Loucy (cell line): Measurements from ENCODE around the gene LYZL6.

Experiments used
- H2AFZ ChIP-seq: fragments of 200-600 bp; sonication (generic); 2 replicates; pipeline ENCODE4 v1.6.0; 2016; ENCODE audit warnings: antibody characterized with exemption, mild to moderate bottlenecking, low read length, moderate library complexity
- H3F3A ChIP-seq: fragments of 200-600 bp; 2 replicates; pipeline ENCODE4 v1.6.0; 2016; ENCODE audit warnings: antibody characterized with exemption, low read depth, mild to moderate bottlenecking
- H3K27me3 ChIP-seq: fragments of 200-600 bp; sonication (generic); 2 replicates; pipeline ENCODE4 v1.6.1; 2014; ENCODE audit warnings: low read length, mild to moderate bottlenecking; ENCODE audit not compliant: insufficient read depth, poor library complexity, severe bottlenecking
- H3K36me3 ChIP-seq: fragments of 200-600 bp; sonication (generic); 2 replicates; pipeline ENCODE4 v1.6.1; 2016; ENCODE audit warnings: low read length; ENCODE audit not compliant: insufficient read depth
- H3K4me1 ChIP-seq: fragments of 200-600 bp; sonication (generic); 2 replicates; pipeline ENCODE4 v1.5.1; 2014; ENCODE audit warnings: low read length, mild to moderate bottlenecking; ENCODE audit not compliant: insufficient read depth, poor library complexity, severe bottlenecking
- H3K4me2 ChIP-seq: fragments of 200-600 bp; sonication (generic); 2 replicates; pipeline ENCODE4 v1.6.0; 2014; ENCODE audit warnings: antibody characterized with exemption, low read length, low read depth, mild to moderate bottlenecking; ENCODE audit not compliant: poor library complexity, severe bottlenecking
- H3K4me3 ChIP-seq: fragments of 200-600 bp; sonication (generic); 2 replicates; pipeline ENCODE4 v1.5.1; 2014; ENCODE audit warnings: low read length, mild to moderate bottlenecking, mixed read lengths; ENCODE audit not compliant: poor library complexity, severe bottlenecking
- H3K79me2 ChIP-seq: fragments of 200-600 bp; sonication (generic); 2 replicates; pipeline ENCODE4 v1.6.1; 2014; ENCODE audit warnings: low read length; ENCODE audit not compliant: insufficient read depth
- H3K9ac ChIP-seq: fragments of 200-600 bp; sonication (generic); 2 replicates; pipeline ENCODE4 v1.6.0; 2014; ENCODE audit warnings: mild to moderate bottlenecking, low read depth, low read length, moderate library complexity; ENCODE audit not compliant: poor library complexity, severe bottlenecking
- H3K9me2 ChIP-seq: fragments of 200-600 bp; sonication (generic); replicated peaks from 2 replicates; pipeline ENCODE4 v1.6.1; 2016; ENCODE audit warnings: low read depth, low read length, mixed read lengths
- H3K9me3 ChIP-seq: fragments of 200-600 bp; sonication (generic); 2 replicates; pipeline ENCODE4 v1.6.1; 2014; ENCODE audit warnings: mild to moderate bottlenecking, antibody characterized with exemption, low read length, low read depth; ENCODE audit not compliant: insufficient read depth
- H4K20me1 ChIP-seq: fragments of 200-600 bp; sonication (generic); 2 replicates; pipeline ENCODE4 v1.6.0; 2014; ENCODE audit warnings: antibody characterized with exemption, low read length, mild to moderate bottlenecking; ENCODE audit not compliant: insufficient read depth, poor library complexity, severe bottlenecking
- EZH2phosphoT487 ChIP-seq: fragments of 200-600 bp; IDR thresholded peaks from 2 replicates; pipeline ENCODE4 v1.6.1; 2018; ENCODE audit warnings: antibody characterized with exemption, mild to moderate bottlenecking, moderate library complexity, borderline replicate concordance
- TF ChIP-seq, protein P1 (sequence below): fragments of 200-600 bp; sonication (generic); conservative IDR thresholded peaks from 2 replicates; pipeline ENCODE4 v1.5.1; 2014; ENCODE audit warnings: mild to moderate bottlenecking, antibody characterized with exemption, low read length

Gene LYZL6

DNA sequence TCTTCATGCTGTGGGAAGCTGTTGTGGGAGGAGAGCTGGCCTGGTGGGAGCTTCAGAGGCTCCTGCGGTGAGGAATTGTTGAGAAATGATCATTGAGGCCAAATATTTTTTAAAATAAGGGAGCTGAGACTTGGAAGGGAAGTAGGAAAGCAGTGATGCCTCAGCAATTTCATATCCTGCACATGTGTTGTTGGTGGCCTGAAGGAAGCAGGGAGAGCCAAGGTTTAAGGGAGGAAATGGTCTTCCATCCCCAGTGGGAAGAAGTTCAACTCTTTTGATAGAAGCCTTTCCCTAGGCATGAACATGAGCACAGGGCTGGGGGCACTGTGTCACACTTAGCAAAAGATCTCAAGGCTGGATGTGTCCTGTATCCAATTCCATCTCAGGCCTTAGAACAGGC, 43.1 kb upstream of the LYZL6 start, which contains the start of gene CCL14:
Gene CCL14 (minus strand): TSS at position 87 of the 400 bp plus-strand sequence. CDS start 80 bp downstream, at position 7.
- H3K9ac ChIP-seq: no peak within 1 kb of the TSS
- H3K4me1 ChIP-seq: no peaks in the 10 kb centered on the region
- no peaks in the 10 kb centered on the region for H3K9me2 ChIP-seq
- TF ChIP-seq, protein P1, sequence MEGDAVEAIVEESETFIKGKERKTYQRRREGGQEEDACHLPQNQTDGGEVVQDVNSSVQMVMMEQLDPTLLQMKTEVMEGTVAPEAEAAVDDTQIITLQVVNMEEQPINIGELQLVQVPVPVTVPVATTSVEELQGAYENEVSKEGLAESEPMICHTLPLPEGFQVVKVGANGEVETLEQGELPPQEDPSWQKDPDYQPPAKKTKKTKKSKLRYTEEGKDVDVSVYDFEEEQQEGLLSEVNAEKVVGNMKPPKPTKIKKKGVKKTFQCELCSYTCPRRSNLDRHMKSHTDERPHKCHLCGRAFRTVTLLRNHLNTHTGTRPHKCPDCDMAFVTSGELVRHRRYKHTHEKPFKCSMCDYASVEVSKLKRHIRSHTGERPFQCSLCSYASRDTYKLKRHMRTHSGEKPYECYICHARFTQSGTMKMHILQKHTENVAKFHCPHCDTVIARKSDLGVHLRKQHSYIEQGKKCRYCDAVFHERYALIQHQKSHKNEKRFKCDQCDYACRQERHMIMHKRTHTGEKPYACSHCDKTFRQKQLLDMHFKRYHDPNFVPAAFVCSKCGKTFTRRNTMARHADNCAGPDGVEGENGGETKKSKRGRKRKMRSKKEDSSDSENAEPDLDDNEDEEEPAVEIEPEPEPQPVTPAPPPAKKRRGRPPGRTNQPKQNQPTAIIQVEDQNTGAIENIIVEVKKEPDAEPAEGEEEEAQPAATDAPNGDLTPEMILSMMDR: no peak
- no peak for TF ChIP-seq EZH2phosphoT487
- H2AFZ ChIP-seq: no peak within 1 kb of the TSS
- no peaks in the 10 kb centered on the region for H3K9me3 ChIP-seq
- no peaks in the 10 kb centered on the region for H3F3A ChIP-seq
- H3K27me3 ChIP-seq: no peaks in the 10 kb centered on the region
- no peak within 1 kb of the TSS for H3K4me3 ChIP-seq
- H3K79me2 ChIP-seq: no peaks in the 10 kb centered on the region
- H3K36me3 ChIP-seq: no peaks in the 10 kb centered on the region
- H3K4me2 ChIP-seq: no peak within 1 kb of the TSS
- no peaks in the 10 kb centered on the region for H4K20me1 ChIP-seq

DNA sequence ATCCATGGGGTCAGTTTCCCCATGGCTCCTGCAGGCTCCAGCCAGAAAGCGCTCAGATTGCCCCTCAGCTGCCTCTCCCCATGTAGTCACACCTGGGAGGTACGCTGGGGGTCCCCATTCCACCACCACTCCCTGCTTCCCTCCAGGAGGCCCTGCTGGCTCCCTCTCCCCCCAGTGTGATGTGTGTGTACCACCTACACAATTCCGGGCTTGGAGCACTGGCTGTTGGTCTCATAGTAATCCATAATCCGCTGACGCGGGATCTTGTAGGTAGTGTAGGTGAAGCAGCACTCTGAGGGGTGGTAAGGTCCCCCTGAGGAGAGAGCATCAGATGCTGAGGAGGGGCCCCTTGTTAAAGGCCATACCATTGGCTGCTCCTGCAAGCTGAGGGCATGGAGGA, 40.6 kb upstream of the LYZL6 start:
- TF ChIP-seq EZH2phosphoT487: no peak
- TF ChIP-seq, protein P1: no peak
- Histone ChIP-seq H3K79me2 (no peaks in the 10 kb centered on the region), H3K9me3 (no peaks in the 10 kb centered on the region), H3K4me2 (no peak overlapping the region), H3K27me3 (no peaks in the 10 kb centered on the region), H3K36me3 (no peaks in the 10 kb centered on the region), H2AFZ (no peak overlapping the region), H3K9me2 (no peaks in the 10 kb centered on the region), H3K4me1 (no peaks in the 10 kb centered on the region), H3K9ac (no peak overlapping the region), H3F3A (no peaks in the 10 kb centered on the region), H3K4me3 (no peak overlapping the region), H4K20me1 (no peaks in the 10 kb centered on the region)

DNA sequence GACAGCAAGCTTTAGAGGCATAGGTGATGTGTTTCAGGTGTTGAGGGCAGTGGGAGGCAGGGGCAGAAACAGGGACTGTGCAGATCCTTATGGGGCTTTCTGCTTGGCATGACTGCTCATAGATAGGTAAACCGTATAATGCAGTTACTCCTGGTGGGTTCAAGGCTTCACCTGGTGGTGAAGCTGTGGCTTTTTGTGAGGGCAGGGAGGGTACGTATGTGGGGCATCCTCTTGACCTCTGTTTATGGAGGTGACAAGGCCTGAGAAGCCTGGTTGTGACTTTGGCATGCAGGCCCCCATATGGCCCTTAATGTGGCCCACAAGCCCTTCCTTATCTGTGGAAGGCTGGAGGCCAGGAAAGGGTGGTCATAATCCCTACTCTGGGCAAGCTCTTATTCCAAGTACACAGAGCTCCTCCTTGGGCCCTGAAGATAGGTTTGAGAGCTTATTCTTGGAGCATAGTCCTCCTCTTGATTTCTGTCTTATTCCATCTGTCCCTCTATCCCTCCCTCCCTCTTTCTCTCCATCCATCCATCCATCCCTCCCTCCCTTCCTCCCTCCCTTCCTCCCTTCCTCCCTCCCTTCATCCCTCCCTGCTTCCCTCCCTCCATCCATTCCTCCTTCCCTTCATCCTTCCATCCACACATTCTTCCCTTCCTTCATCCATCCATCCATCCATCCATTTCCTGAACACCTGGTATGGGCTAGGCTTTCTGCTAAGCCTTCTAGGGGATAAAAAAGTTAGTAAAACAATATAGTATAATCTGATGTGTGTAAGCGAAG, 39.1 kb upstream of the LYZL6 start:
- no peaks in the 10 kb centered on the region for H3K27me3 ChIP-seq
- no peaks in the 10 kb centered on the region for H3K36me3 ChIP-seq
- H3F3A ChIP-seq: no peaks in the 10 kb centered on the region
- H2AFZ ChIP-seq: no peak overlapping the region
- no peaks in the 10 kb centered on the region for H3K4me1 ChIP-seq
- no peak overlapping the region for H3K9ac ChIP-seq
- no peaks in the 10 kb centered on the region for H3K9me2 ChIP-seq
- no peak overlapping the region for H3K4me2 ChIP-seq
- no peaks in the 10 kb centered on the region for H3K9me3 ChIP-seq
- H3K79me2 ChIP-seq: no peaks in the 10 kb centered on the region
- TF ChIP-seq, protein P1: no peak
- no peak for TF ChIP-seq EZH2phosphoT487
- H3K4me3 ChIP-seq: no peak overlapping the region
- no peaks in the 10 kb centered on the region for H4K20me1 ChIP-seq
